Activated CD4-positive, alpha-beta T cell treated with anti-CD3 and anti-CD28 coated beads for 24 hours (primary cell): ENCODE measurements around the gene ZDHHC17.

Experiments
- DNase-seq, 2 donors: peaks; one replicate each; pipeline ENCODE4 v3.0.0-alpha.2; 2020; ENCODE audit warnings: low read depth in 2 of 2

Gene ZDHHC17

GRCh38 chr12:76878099-76878898 lies 114.4 kb downstream of the ZDHHC17 start:
- no peak for DNase-seq

GRCh38 chr12:76878899-76879709 lies 115.2 kb downstream of the ZDHHC17 start, which contains the start of gene CSRP2:
Gene CSRP2, minus strand, starts transcription at chr12:76879019. Its CDS starts 12,759 bp downstream, at chr12:76866260.
- peak; percentile 44 to 68 for DNase-seq

- DNase-seq, result no peak
These were observed 116.0 kb downstream of the ZDHHC17 start for GRCh38 chr12:76879710-76880518.

- no peak for DNase-seq
These were observed 116.7 kb downstream of the ZDHHC17 start for GRCh38 chr12:76880519-76881023.

GRCh38 chr12:76881142-76881541 lies 117.2 kb downstream of the ZDHHC17 start:
- no peak for DNase-seq

GRCh38 chr12:76882367-76882766 lies 118.5 kb downstream of the ZDHHC17 start:
- DNase-seq, result no peak

- DNase-seq, result no peak
These were observed 119.2 kb downstream of the ZDHHC17 start for GRCh38 chr12:76883151-76883550.

GRCh38 chr12:76883811-76884210 lies 119.9 kb downstream of the ZDHHC17 start:
- no peak for DNase-seq

- no peak for DNase-seq
These were observed 124.9 kb downstream of the ZDHHC17 start for GRCh38 chr12:76888775-76889174.

GRCh38 chr12:76890151-76891143 lies 126.5 kb downstream of the ZDHHC17 start:
- peak; percentile 43 to 44 for DNase-seq

- no peak for DNase-seq
These were observed 127.7 kb downstream of the ZDHHC17 start for GRCh38 chr12:76891609-76892008.

GRCh38 chr12:76895796-76896195 lies 131.9 kb downstream of the ZDHHC17 start:
- no peak for DNase-seq

- DNase-seq, result no peak
These were observed 132.4 kb downstream of the ZDHHC17 start for GRCh38 chr12:76896274-76896673.

- no peak for DNase-seq
These were observed 134.5 kb downstream of the ZDHHC17 start for GRCh38 chr12:76898442-76898841.

GRCh38 chr12:76899522-76899921 lies 135.6 kb downstream of the ZDHHC17 start:
- no peak for DNase-seq

GRCh38 chr12:76901628-76902380 lies 137.9 kb downstream of the ZDHHC17 start:
- no peak for DNase-seq
